ENCODE data around the gene CCL20.

Gene CCL20

DNA sequence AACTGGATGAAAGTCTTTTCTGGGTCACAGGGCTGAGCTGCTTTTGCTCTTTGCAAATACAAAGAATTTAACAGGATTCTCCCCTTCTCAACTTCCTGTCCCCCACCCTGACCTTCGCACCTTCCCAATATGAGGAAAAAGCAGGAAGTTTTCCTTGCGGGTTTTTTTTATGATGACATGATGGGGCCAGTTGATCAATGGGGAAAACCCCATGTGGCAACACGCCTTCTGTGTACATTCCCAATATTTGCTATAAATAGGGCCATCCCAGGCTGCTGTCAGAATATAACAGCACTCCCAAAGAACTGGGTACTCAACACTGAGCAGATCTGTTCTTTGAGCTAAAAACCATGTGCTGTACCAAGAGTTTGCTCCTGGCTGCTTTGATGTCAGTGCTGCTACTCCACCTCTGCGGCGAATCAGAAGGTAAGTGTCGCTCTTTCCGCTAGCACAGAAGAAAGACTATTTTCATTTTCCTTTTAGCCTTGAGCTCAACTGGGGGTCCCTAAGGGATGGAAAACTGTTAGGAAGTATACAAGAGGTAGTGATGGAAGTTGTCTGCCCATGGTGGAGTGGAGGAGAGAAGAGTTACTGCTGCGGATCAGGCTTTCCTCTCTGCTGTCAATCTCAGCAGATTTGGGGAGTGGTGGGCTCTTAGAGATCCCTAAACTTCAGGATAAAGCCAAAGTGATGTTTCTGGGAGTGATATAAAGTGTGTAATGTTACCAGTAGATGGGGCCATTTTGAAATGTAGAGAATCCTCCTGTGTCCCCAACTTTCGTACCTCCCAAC is at the start of gene CCL20:
CCL20 (plus strand) TSS at position 281 of the 792 bp plus-strand sequence; CDS start at position 351, 70 bp downstream.
- ATAC-seq = no peak
- TF ChIP-seq CSRNP3 (CRISPR knock-in tag; IDR thresholded peaks at IDR 0.05) = no peak
- no peak for TF ChIP-seq GLIS3 (CRISPR knock-in tag; IDR thresholded peaks at IDR 0.05)
- TF ChIP-seq TOX (CRISPR knock-in tag; IDR thresholded peaks at IDR 0.05; ENCODE audit: borderline replicate concordance) = no peak
- no peak for TF ChIP-seq TCF4 (CRISPR knock-in tag; IDR thresholded peaks at IDR 0.05; ENCODE audit: borderline replicate concordance)
- no peak for TF ChIP-seq ZFP3 (CRISPR knock-in tag; IDR thresholded peaks at IDR 0.05)
- no peak for TF ChIP-seq ZFP30 (CRISPR knock-in tag; IDR thresholded peaks at IDR 0.05)
- no peak for TF ChIP-seq ISL1 (CRISPR knock-in tag; IDR thresholded peaks at IDR 0.05)
- no peak for TF ChIP-seq CSDC2 (CRISPR knock-in tag; IDR thresholded peaks at IDR 0.05)
- TF ChIP-seq PPARA (CRISPR knock-in tag; IDR thresholded peaks at IDR 0.05; ENCODE audit: borderline replicate concordance) = no peak
- no peak for TF ChIP-seq OSR1 (CRISPR knock-in tag; IDR thresholded peaks at IDR 0.05)
- TF ChIP-seq ZNF8 (CRISPR knock-in tag; IDR thresholded peaks at IDR 0.05) = no peak
- no peak for TF ChIP-seq CREB5 (CRISPR knock-in tag; IDR thresholded peaks at IDR 0.05; ENCODE audit: low read depth)
- no peak for TF ChIP-seq RARB (CRISPR knock-in tag; IDR thresholded peaks at IDR 0.05)

GRCh38 chr2:227765788-227766372 is 47.8 kb upstream of the CCL20 start:
- TF ChIP-seq GLIS3 (CRISPR knock-in tag; IDR thresholded peaks at IDR 0.05) (no peak), PPARA (CRISPR knock-in tag; IDR thresholded peaks at IDR 0.05; ENCODE audit: borderline replicate concordance) (no peak), ZNF8 (CRISPR knock-in tag; IDR thresholded peaks at IDR 0.05) (no peak)
- peak; percentile 31 for ATAC-seq

- ATAC-seq = peak; percentile 100
- TF ChIP-seq, protein P1, sequence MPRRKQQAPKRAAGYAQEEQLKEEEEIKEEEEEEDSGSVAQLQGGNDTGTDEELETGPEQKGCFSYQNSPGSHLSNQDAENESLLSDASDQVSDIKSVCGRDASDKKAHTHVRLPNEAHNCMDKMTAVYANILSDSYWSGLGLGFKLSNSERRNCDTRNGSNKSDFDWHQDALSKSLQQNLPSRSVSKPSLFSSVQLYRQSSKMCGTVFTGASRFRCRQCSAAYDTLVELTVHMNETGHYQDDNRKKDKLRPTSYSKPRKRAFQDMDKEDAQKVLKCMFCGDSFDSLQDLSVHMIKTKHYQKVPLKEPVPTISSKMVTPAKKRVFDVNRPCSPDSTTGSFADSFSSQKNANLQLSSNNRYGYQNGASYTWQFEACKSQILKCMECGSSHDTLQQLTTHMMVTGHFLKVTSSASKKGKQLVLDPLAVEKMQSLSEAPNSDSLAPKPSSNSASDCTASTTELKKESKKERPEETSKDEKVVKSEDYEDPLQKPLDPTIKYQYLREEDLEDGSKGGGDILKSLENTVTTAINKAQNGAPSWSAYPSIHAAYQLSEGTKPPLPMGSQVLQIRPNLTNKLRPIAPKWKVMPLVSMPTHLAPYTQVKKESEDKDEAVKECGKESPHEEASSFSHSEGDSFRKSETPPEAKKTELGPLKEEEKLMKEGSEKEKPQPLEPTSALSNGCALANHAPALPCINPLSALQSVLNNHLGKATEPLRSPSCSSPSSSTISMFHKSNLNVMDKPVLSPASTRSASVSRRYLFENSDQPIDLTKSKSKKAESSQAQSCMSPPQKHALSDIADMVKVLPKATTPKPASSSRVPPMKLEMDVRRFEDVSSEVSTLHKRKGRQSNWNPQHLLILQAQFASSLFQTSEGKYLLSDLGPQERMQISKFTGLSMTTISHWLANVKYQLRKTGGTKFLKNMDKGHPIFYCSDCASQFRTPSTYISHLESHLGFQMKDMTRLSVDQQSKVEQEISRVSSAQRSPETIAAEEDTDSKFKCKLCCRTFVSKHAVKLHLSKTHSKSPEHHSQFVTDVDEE (CRISPR knock-in tag; IDR thresholded peaks at IDR 0.05) = no peak
- TF ChIP-seq CSDC2 (CRISPR knock-in tag; IDR thresholded peaks at IDR 0.05) = no peak
- no peak for TF ChIP-seq ZFP30 (CRISPR knock-in tag; IDR thresholded peaks at IDR 0.05)
- TF ChIP-seq, protein P2, sequence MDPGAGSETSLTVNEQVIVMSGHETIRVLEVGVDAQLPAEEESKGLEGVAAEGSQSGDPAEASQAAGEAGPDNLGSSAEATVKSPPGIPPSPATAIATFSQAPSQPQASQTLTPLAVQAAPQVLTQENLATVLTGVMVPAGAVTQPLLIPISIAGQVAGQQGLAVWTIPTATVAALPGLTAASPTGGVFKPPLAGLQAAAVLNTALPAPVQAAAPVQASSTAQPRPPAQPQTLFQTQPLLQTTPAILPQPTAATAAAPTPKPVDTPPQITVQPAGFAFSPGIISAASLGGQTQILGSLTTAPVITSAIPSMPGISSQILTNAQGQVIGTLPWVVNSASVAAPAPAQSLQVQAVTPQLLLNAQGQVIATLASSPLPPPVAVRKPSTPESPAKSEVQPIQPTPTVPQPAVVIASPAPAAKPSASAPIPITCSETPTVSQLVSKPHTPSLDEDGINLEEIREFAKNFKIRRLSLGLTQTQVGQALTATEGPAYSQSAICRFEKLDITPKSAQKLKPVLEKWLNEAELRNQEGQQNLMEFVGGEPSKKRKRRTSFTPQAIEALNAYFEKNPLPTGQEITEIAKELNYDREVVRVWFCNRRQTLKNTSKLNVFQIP (CRISPR knock-in tag; IDR thresholded peaks at IDR 0.05; ENCODE audit: borderline replicate concordance, low read depth) = no peak
- no peak for TF ChIP-seq TCF4 (CRISPR knock-in tag; IDR thresholded peaks at IDR 0.05; ENCODE audit: borderline replicate concordance)
- no peak for TF ChIP-seq BACH2 (CRISPR knock-in tag; IDR thresholded peaks at IDR 0.05; ENCODE audit: borderline replicate concordance)
- no peak for TF ChIP-seq ZFP3 (CRISPR knock-in tag; IDR thresholded peaks at IDR 0.05)
- no peak for TF ChIP-seq ISL1 (CRISPR knock-in tag; IDR thresholded peaks at IDR 0.05)
- TF ChIP-seq TOX (CRISPR knock-in tag; IDR thresholded peaks at IDR 0.05; ENCODE audit: borderline replicate concordance) = no peak
- TF ChIP-seq RARB (CRISPR knock-in tag; IDR thresholded peaks at IDR 0.05) = no peak
- TF ChIP-seq ZNF70 (CRISPR knock-in tag; IDR thresholded peaks at IDR 0.05) = no peak
- no peak for TF ChIP-seq PATZ1 (CRISPR knock-in tag; IDR thresholded peaks at IDR 0.05; ENCODE audit: borderline replicate concordance)
- TF ChIP-seq ZNF565 (CRISPR knock-in tag; conservative IDR thresholded peaks at IDR 0.05; ENCODE audit: low read depth) = no peak
- no peak for TF ChIP-seq CSRNP3 (CRISPR knock-in tag; IDR thresholded peaks at IDR 0.05)
- TF ChIP-seq ZC3H10 (CRISPR knock-in tag; IDR thresholded peaks at IDR 0.05) = no peak
- no peak for TF ChIP-seq CREB5 (CRISPR knock-in tag; IDR thresholded peaks at IDR 0.05; ENCODE audit: low read depth)
Measured at GRCh38 chr2:227766373-227766883, 47.2 kb upstream of the CCL20 start.

Data from SK-N-SH treated with all-trans-retinoic acid at 6 μM for 48 hours (cell line).